Measurements from ENCODE around the gene IL22RA1. TPM values are rescaled to one million over a fixed set of nuclear protein-coding genes. Genes with fewer than 3 reads are reported as not detected.
A peak's percentile ranks its signal among the peaks of the same experiment; 100 is the strongest.

The IL22RA1 gene
- total and polyA plus RNA-seq, 9 of the 15 experiments (the other 6 are each of a cell fraction or from before 2014, with no cell fraction given), result not detected

- TF ChIP-seq XRCC5 (IDR thresholded peaks at IDR 0.05; ENCODE audit: low read depth, low read length) (no peak), ZNF263 (CRISPR knock-in tag; IDR thresholded peaks at IDR 0.05; ENCODE audit: borderline replicate concordance) (peak; percentile 77), ZNF143 (CRISPR knock-in tag; IDR thresholded peaks at IDR 0.05) (peak; percentile 53; the same call in 1 of the 2 replicates), SAFB2 (IDR thresholded peaks at IDR 0.05; ENCODE audit: borderline replicate concordance, low read depth, low read length, severe bottlenecking) (no peak), ZNF232 (CRISPR knock-in tag; IDR thresholded peaks at IDR 0.05) (no peak), SAP30 (IDR thresholded peaks at IDR 0.05; ENCODE audit: borderline replicate concordance, insufficient read depth, low read depth, low read length, poor library complexity, severe bottlenecking) (no peak)
These were observed 43.8 kb downstream of the IL22RA1 start (continued) for GRCh38 chr1:24098943-24099638.

- peaks cover 45 to 95% of the 10 kb centered on the region in 2 experiments for H3K27me3 ChIP-seq (ENCODE audit: control insufficient read depth in 2 of 2, insufficient read depth in 2 of 2, low read length in 2 of 2)
- peaks cover 0 to 10% of the 10 kb centered on the region in 2 experiments; a peak in 4 of 5 replicates for H3K4me1 ChIP-seq (replicated peaks in 1 of 2; ENCODE audit: control insufficient read depth in 2 of 2, insufficient read depth in 2 of 2, low read length in 2 of 2)
- WGBS (ENCODE audit: insufficient coverage, low coverage, missing lambda C conversion rate), result 2% methylated on average over 5 of the region's 5 CpGs
- ChIA-PET CTCF (ENCODE audit: low intra/inter-chr PET ratio) (no interaction called here), POLR2A (interaction anchor here (0.5 to 0.7 kb wide), 2 partner anchors 58 to 91 kb away, joined by 4 to 5 read pairs; no protein-coding TSS in a partner anchor)
- H2AFZ ChIP-seq (ENCODE audit: low read depth, low read length), result no peak overlapping the region
- no peak overlapping the region for H3K9ac ChIP-seq (ENCODE audit: insufficient read depth in 1 of 2, low read depth in 2 of 2, low read length in 2 of 2)
- intact Hi-C loops (cut with micrococcal nuclease) (no loop called here), in situ Hi-C loops (cut with MboI) (no loop called here)
- no peak for DNase-seq (ENCODE audit: extremely low read depth in 1 of 4, low spot score in 3 of 4)
- H3K36me3 ChIP-seq (ENCODE audit: control insufficient read depth, insufficient read depth, low read length), result no peaks in the 10 kb centered on the region
- H4K20me1 ChIP-seq (replicated peaks; ENCODE audit: control insufficient read depth, insufficient read depth, low read length), result peaks cover 16% of the 10 kb centered on the region
- no peak overlapping the region for H3K4me3 ChIP-seq
- peaks cover 5% of the 10 kb centered on the region for H3K9me1 ChIP-seq (ENCODE audit: control insufficient read depth, insufficient read depth, low read length)
- no peak for ATAC-seq
- H3K4me2 ChIP-seq (ENCODE audit: insufficient read depth, low read length), result no peak overlapping the region
- no peak for FAIRE-seq
- no peaks in the 10 kb centered on the region for H3K79me2 ChIP-seq (ENCODE audit: control insufficient read depth, insufficient read depth, low read length)
- H3K9me3 ChIP-seq (replicated peaks; ENCODE audit: control insufficient read depth, insufficient read depth, low read depth, low read length), result no peaks in the 10 kb centered on the region
- H3K27ac ChIP-seq (ENCODE audit: extremely low read depth, low read depth, low read length), result no peak overlapping the region
- no TSS peak for BruUV-seq (replicated peaks)
- no peak for TF ChIP-seq ZNF436 (CRISPR knock-in tag; IDR thresholded peaks at IDR 0.05)
- TF ChIP-seq C11orf30 (IDR thresholded peaks at IDR 0.05; ENCODE audit: low read depth), result peak; percentile 58
- TF ChIP-seq HMBOX1 (IDR thresholded peaks at IDR 0.05), result no peak
- no peak for TF ChIP-seq NELFE (IDR thresholded peaks at IDR 0.05; ENCODE audit: insufficient read depth, insufficient read length)
- no peak for TF ChIP-seq DNMT1 (IDR thresholded peaks at IDR 0.05)
- TF ChIP-seq BCL6 (CRISPR knock-in tag; IDR thresholded peaks at IDR 0.05), result no peak
- TF ChIP-seq MYBL2 (IDR thresholded peaks at IDR 0.05; ENCODE audit: low read depth), result no peak
- TF ChIP-seq MYBL2 (CRISPR knock-in tag; IDR thresholded peaks at IDR 0.05; ENCODE audit: borderline replicate concordance), result no peak
- no peak for TF ChIP-seq THAP12 (CRISPR knock-in tag; IDR thresholded peaks at IDR 0.05)
- TF ChIP-seq ZNF398 (CRISPR knock-in tag; IDR thresholded peaks at IDR 0.05), result no peak
These were observed 44.8 kb downstream of the IL22RA1 start for GRCh38 chr1:24098102-24098501.

All from K562 (cell line).